AG09309 (cell line): ENCODE measurements around the gene RBM38.
A peak's percentile ranks its signal among the peaks of the same experiment; 100 is the strongest.

Source experiments
- DNase-seq: peaks from one replicate; pipeline ENCODE4 v3.0.0-alpha.2; 2010; ENCODE audit warnings: low read depth
- H3K4me3 ChIP-seq: 2 replicates; pipeline ENCODE4 v1.5.1; 2011; ENCODE audit warnings: mild to moderate bottlenecking, low read depth, low read length, moderate library complexity; ENCODE audit not compliant: control insufficient read depth
- TF ChIP-seq, protein P1 (sequence below): IDR thresholded peaks from 2 replicates; pipeline ENCODE4 v1.5.1; 2011; ENCODE audit warnings: mild to moderate bottlenecking, low read depth, low read length, inconsistent platforms; ENCODE audit not compliant: insufficient read depth, control insufficient read depth; ENCODE audit errors: missing control alignments

RBM38 gene

DNA sequence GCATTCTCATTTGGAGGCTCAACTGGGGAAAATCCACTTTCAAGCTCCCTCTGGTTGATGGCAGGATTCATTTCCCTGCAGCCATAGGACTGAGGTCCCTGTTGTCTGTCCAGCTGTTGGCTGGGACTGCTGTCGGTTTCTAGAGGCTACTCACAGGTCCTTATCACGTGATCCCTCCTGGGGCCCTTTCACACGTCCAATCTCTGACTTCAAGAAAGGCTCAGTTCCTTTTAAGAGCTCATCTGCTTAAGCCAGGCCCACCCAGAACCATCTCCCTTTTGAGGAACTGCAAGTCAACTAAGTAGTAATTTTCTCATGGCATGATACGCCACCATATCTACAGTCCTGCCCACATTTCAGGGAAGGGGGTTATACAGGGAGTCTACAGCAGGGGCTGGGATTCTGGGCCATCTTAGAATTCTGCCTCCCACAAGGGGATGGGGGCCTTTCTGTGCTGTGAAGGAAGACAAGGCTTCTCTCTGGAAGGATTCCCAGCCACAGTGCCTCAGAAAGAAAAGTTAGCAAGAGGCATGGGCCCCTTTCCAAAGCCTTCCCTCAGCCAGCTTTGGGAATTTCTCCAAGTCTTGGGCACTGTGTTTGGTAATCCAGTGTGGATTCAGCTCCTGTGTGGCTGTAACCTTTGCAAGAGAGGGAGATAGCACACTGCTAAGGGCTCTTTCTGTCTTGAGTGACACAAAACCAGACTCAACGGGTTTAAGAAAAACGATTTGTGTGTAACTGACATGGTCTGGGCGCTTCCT is 67.4 kb downstream of the RBM38 start:
- TF ChIP-seq, protein P1, sequence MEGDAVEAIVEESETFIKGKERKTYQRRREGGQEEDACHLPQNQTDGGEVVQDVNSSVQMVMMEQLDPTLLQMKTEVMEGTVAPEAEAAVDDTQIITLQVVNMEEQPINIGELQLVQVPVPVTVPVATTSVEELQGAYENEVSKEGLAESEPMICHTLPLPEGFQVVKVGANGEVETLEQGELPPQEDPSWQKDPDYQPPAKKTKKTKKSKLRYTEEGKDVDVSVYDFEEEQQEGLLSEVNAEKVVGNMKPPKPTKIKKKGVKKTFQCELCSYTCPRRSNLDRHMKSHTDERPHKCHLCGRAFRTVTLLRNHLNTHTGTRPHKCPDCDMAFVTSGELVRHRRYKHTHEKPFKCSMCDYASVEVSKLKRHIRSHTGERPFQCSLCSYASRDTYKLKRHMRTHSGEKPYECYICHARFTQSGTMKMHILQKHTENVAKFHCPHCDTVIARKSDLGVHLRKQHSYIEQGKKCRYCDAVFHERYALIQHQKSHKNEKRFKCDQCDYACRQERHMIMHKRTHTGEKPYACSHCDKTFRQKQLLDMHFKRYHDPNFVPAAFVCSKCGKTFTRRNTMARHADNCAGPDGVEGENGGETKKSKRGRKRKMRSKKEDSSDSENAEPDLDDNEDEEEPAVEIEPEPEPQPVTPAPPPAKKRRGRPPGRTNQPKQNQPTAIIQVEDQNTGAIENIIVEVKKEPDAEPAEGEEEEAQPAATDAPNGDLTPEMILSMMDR, result no peak

More for the DNA sequence above, 67.4 kb downstream of the RBM38 start:
- DNase-seq, result peak; percentile 17
- H3K4me3 ChIP-seq, result no peak overlapping the region
